ENCODE measurements around the gene MARVELD1.

- no peak for TF ChIP-seq POLR2A (IDR thresholded peaks at IDR 0.05)
- no peak for TF ChIP-seq CTCF (IDR thresholded peaks at IDR 0.05)
Measured at GRCh38 chr10:97721871-97722780, 8.6 kb downstream of the MARVELD1 start.

All from heart left ventricle (tissue), 13 donors.